ENCODE data around the gene ZNF469.

GRCh38 chr16:88393034-88393433 lies 10.3 kb downstream of the ZNF469 start:
- no peak for TF ChIP-seq EZH2 (IDR thresholded peaks at IDR 0.05; ENCODE audit: borderline replicate concordance, low read depth, low read length, severe bottlenecking)
- no peak for TF ChIP-seq CTCF (IDR thresholded peaks at IDR 0.05; ENCODE audit: borderline replicate concordance, extremely low read depth, low read length, poor library complexity, severe bottlenecking)
